ENCODE results near the gene NFYA. TPM values are rescaled to one million over a fixed set of nuclear protein-coding genes. Genes with fewer than 3 reads are reported as not detected.

Gene NFYA
- total and polyA plus RNA-seq, 3 donors from 2014 or later = 70.6 to 87.7 (median 82.0) TPM

DNA sequence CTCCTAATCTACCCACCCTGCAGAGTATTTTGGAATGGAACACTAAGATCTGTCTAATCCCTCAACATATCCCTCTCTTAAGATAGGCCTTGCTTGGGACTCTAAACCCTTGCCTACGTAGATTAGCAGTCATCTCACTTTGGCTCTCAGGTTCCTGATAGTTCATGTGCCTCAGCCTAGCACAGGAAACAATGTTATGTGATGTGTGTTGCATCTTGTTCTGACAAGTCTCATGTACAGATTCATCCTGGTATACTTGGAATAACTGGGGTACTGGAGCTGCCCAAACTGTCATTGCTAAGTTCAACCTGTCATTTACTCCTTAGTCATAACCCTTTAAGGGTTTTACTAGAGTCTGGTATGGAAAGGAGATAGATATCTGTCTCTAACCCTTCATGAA is 47.3 kb downstream of the NFYA start:
- intact Hi-C loops (cut with DNase I; ENCODE audit: low total_unique reads) = no loop called here
- Histone ChIP-seq H3K36me3 (ENCODE audit: low read depth, missing control alignments) (no peaks in the 10 kb centered on the region), H3K4me3 (no peak overlapping the region), H3K9me3 (no peaks in the 10 kb centered on the region), H3K27ac (no peak overlapping the region), H3K27me3 (no peaks in the 10 kb centered on the region), H3K4me1 (peaks cover 3% of the 10 kb centered on the region)
- DNase-seq = no peak
- 90 to 92% methylated on average over 1 of the region's 1 CpG for WGBS, 2 donors
- TF ChIP-seq, protein P1, sequence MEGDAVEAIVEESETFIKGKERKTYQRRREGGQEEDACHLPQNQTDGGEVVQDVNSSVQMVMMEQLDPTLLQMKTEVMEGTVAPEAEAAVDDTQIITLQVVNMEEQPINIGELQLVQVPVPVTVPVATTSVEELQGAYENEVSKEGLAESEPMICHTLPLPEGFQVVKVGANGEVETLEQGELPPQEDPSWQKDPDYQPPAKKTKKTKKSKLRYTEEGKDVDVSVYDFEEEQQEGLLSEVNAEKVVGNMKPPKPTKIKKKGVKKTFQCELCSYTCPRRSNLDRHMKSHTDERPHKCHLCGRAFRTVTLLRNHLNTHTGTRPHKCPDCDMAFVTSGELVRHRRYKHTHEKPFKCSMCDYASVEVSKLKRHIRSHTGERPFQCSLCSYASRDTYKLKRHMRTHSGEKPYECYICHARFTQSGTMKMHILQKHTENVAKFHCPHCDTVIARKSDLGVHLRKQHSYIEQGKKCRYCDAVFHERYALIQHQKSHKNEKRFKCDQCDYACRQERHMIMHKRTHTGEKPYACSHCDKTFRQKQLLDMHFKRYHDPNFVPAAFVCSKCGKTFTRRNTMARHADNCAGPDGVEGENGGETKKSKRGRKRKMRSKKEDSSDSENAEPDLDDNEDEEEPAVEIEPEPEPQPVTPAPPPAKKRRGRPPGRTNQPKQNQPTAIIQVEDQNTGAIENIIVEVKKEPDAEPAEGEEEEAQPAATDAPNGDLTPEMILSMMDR (IDR thresholded peaks at IDR 0.05) = no peak
- no peak for TF ChIP-seq POLR2A (IDR thresholded peaks at IDR 0.05)

DNA sequence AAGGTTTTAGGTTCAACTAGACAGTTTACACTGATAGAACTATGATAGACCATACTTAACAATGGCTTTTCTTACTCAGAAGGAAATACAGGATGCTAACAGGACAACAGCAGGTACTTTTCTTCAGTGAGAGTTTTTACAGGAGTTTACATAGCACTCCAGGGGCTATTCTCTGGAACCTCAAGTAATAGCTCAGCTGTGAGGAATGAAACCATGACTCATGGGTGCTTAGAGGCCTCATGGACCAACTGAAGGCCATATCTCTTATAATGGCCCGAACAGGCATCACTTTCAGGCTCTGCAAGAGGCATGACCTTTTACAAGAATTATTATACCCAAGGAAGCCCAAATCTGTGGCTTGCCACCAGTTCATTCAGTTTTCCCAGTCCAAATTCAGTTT is 49.6 kb downstream of the NFYA start:
- H3K27me3 ChIP-seq = no peaks in the 10 kb centered on the region
- H3K4me1 ChIP-seq = peaks cover 3% of the 10 kb centered on the region
- 100% methylated on average over 1 of the region's 1 CpG for WGBS, 2 donors
- DNase-seq = no peak
- no peak overlapping the region for H3K4me3 ChIP-seq
- no peak for TF ChIP-seq POLR2A (IDR thresholded peaks at IDR 0.05)
- TF ChIP-seq, protein P1 (IDR thresholded peaks at IDR 0.05) = no peak
- no peak overlapping the region for H3K27ac ChIP-seq
- H3K36me3 ChIP-seq (ENCODE audit: low read depth, missing control alignments) = no peaks in the 10 kb centered on the region
- intact Hi-C loops (cut with DNase I; ENCODE audit: low total_unique reads) = no loop called here
- H3K9me3 ChIP-seq = no peaks in the 10 kb centered on the region

DNA sequence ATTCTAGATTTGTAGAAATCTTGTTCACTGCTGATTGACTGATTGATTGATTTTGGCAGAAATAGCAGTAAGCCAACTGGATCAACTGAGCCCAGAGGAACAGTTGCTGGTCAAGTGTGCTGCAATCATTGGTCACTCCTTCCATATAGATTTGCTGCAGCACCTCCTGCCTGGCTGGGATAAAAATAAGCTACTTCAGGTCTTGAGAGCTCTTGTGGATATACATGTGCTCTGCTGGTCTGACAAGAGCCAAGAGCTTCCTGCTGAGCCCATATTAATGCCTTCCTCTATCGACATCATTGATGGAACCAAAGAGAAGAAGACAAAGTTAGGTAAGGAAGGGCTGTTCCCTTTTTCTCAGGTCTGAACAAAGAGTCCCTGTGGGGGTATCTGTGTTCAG is 50.1 kb downstream of the NFYA start:
- H3K9me3 ChIP-seq = no peaks in the 10 kb centered on the region
- 92 to 100% methylated on average over 1 of the region's 1 CpG for WGBS, 2 donors

DNA sequence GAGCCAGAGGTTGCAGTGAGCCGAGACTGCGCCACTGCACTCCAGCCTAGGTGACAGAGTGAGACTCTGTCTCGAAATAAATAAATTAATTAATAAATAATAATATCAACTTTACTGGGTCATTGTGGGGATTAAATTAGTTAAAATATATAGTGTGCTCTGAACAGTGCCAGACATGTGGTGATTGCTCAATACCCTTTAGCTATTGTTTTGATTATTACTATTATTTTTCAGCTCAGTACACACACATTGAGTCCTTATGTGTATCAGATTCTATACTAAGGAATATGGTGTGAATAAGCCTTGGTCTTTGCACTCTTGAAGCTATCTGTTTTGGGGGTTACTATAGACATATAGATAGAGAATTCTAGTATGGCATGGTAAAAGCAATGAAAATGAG is 52.5 kb downstream of the NFYA start:
- 91 to 98% methylated on average over 3 of the region's 3 CpGs for WGBS, 2 donors
- no peak overlapping the region for H3K4me3 ChIP-seq
- no peaks in the 10 kb centered on the region for H3K36me3 ChIP-seq (ENCODE audit: low read depth, missing control alignments)
- H3K9me3 ChIP-seq = no peaks in the 10 kb centered on the region
- H3K27ac ChIP-seq = no peak overlapping the region
- no peaks in the 10 kb centered on the region for H3K27me3 ChIP-seq
- TF ChIP-seq, protein P1 (IDR thresholded peaks at IDR 0.05) = no peak
- TF ChIP-seq POLR2A (IDR thresholded peaks at IDR 0.05) = no peak
- intact Hi-C loops (cut with DNase I; ENCODE audit: low total_unique reads) = no loop called here
- no peaks in the 10 kb centered on the region for H3K4me1 ChIP-seq
- DNase-seq = no peak

More for the DNA sequence above, 50.1 kb downstream of the NFYA start:
- no peaks in the 10 kb centered on the region for H3K27me3 ChIP-seq
- no peak overlapping the region for H3K27ac ChIP-seq
- intact Hi-C loops (cut with DNase I; ENCODE audit: low total_unique reads) = no loop called here
- no peak for DNase-seq
- H3K4me3 ChIP-seq = no peak overlapping the region
- TF ChIP-seq, protein P1 (IDR thresholded peaks at IDR 0.05) = no peak
- TF ChIP-seq POLR2A (IDR thresholded peaks at IDR 0.05) = no peak
- peaks cover 3% of the 10 kb centered on the region for H3K4me1 ChIP-seq
- H3K36me3 ChIP-seq (ENCODE audit: low read depth, missing control alignments) = no peaks in the 10 kb centered on the region

DNA sequence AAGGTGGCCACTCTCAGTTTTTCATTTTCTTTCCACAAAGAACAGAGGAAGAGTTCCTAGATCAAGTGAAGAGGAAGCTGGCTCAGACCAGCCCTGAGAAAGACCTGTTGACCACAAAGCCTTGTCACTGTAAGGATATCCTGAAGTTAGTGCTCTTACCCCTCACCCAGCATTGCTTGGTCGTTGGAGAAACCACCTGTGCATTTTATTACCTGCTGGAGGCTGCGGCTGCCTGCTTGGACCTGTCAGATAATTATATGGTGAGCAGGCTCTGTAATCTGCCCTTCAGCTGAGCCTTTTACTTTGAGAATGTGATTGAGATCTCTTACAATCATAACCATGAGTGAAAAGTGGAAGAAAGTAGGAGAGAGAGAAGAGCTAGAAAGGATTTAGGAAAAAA is 59.5 kb downstream of the NFYA start:
- DNase-seq = no peak
- Histone ChIP-seq H3K27ac (no peak overlapping the region), H3K36me3 (ENCODE audit: low read depth, missing control alignments) (no peaks in the 10 kb centered on the region), H3K27me3 (no peaks in the 10 kb centered on the region), H3K9me3 (no peaks in the 10 kb centered on the region), H3K4me3 (no peak overlapping the region), H3K4me1 (no peaks in the 10 kb centered on the region)
- intact Hi-C loops (cut with DNase I; ENCODE audit: low total_unique reads) = no loop called here
- TF ChIP-seq POLR2A (IDR thresholded peaks at IDR 0.05) = no peak
- TF ChIP-seq, protein P1 (IDR thresholded peaks at IDR 0.05) = no peak
- 57 to 67% methylated on average over 2 of the region's 2 CpGs for WGBS, 2 donors

Measured in testis (tissue), 3 donors.